GM21786 (cell line): ENCODE data around the gene SGCB.
"Not testable (repeated sequence)": the region's sequence is repeated elsewhere in the genome, so short reads cannot be mapped to it uniquely, and the experiment has no call there.

Experiments used
- ATAC-seq: cut with Tn5 transposase; IDR thresholded peaks from one replicate; pipeline ENCODE4 v1.9.1; 2021; ENCODE audit not compliant: unreplicated experiment

The SGCB gene, protein sequence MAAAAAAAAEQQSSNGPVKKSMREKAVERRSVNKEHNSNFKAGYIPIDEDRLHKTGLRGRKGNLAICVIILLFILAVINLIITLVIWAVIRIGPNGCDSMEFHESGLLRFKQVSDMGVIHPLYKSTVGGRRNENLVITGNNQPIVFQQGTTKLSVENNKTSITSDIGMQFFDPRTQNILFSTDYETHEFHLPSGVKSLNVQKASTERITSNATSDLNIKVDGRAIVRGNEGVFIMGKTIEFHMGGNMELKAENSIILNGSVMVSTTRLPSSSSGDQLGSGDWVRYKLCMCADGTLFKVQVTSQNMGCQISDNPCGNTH

GRCh38 chr4:52038103-52038912 lies at the start of gene SGCB:
SGCB (minus strand) TSS chr4:52038299; CDS start chr4:52038259, 40 bp downstream.
- ATAC-seq, result peak; percentile 84

DNA sequence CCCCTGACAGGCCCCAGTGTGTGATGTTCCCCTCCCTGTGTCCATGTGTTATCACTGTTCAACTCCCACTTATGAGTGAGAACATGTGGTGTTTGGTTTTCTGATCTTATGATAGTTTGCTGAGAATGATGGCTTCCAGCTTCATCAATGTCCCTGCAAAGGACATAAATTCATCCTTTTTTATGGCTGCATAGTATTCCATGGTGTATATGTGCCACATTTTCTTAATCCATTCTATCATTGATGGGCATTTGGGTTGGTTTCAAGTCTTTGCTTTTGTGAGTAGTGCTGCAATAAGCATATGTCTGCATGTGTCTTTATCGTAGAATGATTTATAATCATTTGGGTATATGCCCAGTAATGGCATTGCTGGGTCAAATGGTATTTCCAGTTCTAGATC lies 48.3 kb upstream of the SGCB start:
- ATAC-seq, result not testable (repeated sequence)

GRCh38 chr4:52081216-52081615 lies 43.1 kb upstream of the SGCB start:
- no peak for ATAC-seq

- ATAC-seq, result no peak
These were observed 41.6 kb upstream of the SGCB start for GRCh38 chr4:52079659-52080058.

DNA sequence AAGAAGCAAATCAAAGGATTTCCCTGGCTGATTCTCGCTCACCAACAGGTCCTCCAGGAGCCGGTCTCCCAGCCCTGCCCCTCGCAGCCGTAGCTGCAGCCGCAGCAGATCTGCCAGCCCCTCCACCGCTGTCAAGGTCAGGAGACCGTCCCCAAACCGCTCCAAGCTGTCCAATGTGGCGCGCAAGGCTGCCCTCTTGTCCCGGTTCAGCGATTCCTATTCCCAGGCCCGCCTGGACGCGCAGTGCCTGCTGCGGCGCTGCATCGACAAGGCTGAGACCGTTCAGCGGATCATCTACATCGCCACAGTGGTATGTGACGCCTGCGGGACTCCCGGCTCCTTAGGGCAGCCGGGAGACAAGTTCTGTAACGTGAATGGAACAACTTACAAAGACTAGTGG lies 38.6 kb upstream of the SGCB start:
- no peak for ATAC-seq

DNA sequence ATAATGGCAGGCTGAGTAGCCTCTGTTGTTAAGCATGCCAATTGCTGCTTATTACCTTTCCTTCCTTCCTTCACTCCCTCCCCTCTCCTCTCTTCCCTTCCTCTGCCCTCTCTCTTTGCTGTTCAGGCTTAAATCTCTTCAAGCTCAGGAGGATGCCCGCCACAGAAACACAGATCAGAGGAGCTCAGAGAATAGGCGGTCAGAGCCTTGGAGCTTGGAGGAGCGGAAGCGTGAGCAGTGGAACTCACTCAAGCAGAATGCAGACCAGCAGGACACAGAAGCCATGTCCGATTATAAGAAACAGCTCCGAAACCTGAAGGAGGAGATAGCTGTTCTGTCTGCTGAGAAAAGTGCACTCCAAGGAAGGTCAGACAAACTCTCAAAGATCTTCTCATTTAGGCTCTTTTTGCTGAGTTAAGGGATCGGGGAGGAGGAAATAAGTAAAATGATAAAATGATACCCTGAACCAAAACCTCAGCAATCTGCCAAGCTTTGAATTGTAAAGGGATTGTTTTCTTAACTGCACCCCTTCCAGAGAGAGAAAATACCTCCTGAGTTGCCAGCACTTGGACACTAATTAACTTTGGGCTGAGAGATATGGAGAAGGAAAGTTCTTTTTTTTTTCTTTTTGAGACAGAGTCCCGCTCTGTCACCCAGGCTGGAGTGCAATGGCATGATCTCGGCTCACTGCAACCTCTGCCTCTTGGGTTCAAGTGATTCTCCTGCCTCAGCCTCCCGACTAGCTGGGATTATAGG lies 33.9 kb upstream of the SGCB start:
- ATAC-seq, result no peak

- ATAC-seq, result no peak
These were observed 31.5 kb upstream of the SGCB start for GRCh38 chr4:52069571-52069970.

- ATAC-seq, result no peak
These were observed 21.3 kb upstream of the SGCB start for GRCh38 chr4:52059372-52059771.

DNA sequence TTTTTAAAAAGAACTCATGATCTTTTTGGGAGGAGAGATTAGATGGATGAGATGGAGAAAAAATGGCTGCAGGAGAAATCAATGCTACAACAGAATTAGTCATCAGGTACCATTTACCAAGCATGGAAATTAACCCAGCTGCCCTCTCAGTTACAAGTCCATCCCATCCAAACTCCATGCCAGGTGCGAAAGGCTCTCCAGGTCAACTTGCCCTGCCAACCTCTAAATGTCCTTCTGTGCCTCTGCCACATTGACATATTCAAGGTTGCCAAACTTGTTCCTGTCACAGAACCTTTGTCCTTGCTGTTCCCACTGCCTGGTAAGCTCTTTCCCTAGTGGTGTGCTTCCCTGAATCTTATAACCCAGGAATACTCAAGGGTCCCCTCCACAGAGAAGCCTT lies 20.2 kb upstream of the SGCB start:
- ATAC-seq, result no peak

- ATAC-seq, result no peak
These were observed 19.1 kb upstream of the SGCB start for GRCh38 chr4:52057196-52057595.

- ATAC-seq, result no peak
These were observed 16.2 kb upstream of the SGCB start for GRCh38 chr4:52054254-52054653.

- ATAC-seq, result peak; percentile 62
These were observed 14.3 kb upstream of the SGCB start for GRCh38 chr4:52052475-52052780.

- ATAC-seq, result peak; percentile 62
These were observed 13.7 kb upstream of the SGCB start for GRCh38 chr4:52051615-52052474.

GRCh38 chr4:52051213-52051614 lies 13.1 kb upstream of the SGCB start, which contains the start of gene SPATA18:
SPATA18 (plus strand) TSS chr4:52051304; CDS start chr4:52051705, 401 bp downstream.
- peak; percentile 40 for ATAC-seq

GRCh38 chr4:52049266-52049665 lies 11.2 kb upstream of the SGCB start:
- ATAC-seq, result no peak

- no peak for ATAC-seq
These were observed 6.9 kb upstream of the SGCB start for GRCh38 chr4:52045028-52045427.

- ATAC-seq, result peak; percentile 53
These were observed 403 bp downstream of the SGCB start for GRCh38 chr4:52037689-52038102.

DNA sequence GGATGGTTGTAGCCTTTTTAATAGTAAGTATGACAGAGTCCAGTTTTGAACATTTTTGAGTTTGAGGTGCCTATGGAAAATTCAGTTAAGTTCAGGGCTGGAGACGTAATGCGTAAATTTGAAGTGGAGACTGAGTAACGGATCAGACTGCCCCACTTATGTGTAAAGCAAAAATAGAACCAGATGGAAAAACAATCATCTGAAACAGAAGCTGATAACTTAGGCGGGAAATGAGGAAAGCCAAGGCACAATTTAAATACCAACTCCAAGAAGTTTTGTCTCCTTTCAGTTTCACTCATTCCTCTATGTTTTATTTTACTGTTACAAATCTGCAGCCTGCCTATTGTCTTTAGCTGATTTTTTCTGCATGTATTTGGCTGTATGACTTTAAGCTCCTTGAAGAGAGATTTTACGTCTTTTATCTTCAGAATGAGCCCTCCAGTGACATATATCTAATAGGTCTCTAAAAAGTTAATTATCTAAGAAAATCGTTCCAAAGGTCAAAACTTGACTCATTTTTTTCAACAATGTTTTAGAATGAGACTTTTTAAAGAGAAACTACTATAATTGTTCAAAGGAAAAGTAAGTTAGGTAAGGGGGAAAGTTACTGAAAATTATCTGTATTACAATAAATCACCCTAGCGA lies 1.1 kb downstream of the SGCB start:
- no peak for ATAC-seq

DNA sequence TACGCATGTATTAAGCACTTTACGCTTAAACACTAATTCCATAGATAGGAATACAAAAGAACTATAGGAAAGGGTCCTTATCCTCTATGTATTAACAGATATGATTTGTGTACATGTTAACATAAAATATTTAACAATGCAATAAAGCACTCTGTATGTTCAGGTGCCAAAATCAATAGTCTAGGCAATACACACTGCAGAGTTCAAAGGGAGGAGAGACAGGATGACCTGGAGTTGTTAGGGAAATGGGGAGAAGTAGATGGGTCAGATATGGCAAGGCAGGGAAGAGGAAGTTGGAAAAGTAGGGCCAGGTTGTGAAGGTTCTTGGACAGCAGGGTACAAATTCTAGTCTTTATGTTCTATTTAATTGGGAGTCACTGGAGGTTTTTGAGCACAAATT lies 2.9 kb downstream of the SGCB start:
- ATAC-seq, result no peak

GRCh38 chr4:52032005-52032404 lies 6.1 kb downstream of the SGCB start:
- no peak for ATAC-seq
